ENCODE data around the gene ING3. TPM values are rescaled to one million over a fixed set of nuclear protein-coding genes. Genes with fewer than 3 reads are reported as not detected.

ING3 gene, protein sequence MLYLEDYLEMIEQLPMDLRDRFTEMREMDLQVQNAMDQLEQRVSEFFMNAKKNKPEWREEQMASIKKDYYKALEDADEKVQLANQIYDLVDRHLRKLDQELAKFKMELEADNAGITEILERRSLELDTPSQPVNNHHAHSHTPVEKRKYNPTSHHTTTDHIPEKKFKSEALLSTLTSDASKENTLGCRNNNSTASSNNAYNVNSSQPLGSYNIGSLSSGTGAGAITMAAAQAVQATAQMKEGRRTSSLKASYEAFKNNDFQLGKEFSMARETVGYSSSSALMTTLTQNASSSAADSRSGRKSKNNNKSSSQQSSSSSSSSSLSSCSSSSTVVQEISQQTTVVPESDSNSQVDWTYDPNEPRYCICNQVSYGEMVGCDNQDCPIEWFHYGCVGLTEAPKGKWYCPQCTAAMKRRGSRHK
- polyA plus RNA-seq (2012; ENCODE audit: insufficient read length, low read depth), result 5.0 TPM

DNA sequence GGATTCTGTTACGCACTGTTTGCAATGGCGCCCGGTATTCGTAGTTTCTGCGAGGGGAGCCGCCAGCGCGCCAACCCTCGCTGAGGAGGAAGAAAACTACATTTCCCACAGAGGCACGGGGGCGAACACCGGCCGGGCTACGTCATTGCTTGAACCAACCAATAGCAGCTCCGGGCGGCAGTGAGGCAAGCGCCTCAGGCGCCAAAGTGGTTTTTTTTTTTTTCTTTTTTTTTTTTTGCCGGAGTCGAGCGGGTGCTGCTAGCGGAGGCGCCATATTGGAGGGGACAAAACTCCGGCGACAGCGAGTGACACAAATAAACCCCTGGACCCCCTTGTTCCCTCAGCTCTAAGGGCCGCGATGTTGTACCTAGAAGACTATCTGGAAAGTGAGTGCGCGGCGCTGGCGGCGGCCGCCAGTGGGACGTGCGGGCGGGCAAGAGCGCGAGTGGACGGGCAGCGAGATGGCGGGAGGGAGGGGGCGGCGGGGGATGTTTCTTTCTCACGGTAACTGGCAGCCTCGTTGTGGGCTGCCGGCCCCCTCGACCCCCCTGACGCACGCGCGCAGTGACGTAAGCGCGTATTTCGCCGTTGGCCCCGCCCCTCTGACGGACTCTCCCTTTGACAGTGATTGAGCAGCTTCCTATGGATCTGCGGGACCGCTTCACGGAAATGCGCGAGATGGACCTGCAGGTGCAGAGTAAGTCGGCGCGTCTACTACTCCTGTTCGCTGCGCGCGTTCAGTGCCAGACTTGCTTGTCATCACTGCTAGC lies at the start of gene ING3:
Gene ING3, plus strand, starts transcription at position 239 of the 770 bp plus-strand sequence. Its CDS starts 120 bp downstream, at position 359.
- TF ChIP-seq, protein P1, sequence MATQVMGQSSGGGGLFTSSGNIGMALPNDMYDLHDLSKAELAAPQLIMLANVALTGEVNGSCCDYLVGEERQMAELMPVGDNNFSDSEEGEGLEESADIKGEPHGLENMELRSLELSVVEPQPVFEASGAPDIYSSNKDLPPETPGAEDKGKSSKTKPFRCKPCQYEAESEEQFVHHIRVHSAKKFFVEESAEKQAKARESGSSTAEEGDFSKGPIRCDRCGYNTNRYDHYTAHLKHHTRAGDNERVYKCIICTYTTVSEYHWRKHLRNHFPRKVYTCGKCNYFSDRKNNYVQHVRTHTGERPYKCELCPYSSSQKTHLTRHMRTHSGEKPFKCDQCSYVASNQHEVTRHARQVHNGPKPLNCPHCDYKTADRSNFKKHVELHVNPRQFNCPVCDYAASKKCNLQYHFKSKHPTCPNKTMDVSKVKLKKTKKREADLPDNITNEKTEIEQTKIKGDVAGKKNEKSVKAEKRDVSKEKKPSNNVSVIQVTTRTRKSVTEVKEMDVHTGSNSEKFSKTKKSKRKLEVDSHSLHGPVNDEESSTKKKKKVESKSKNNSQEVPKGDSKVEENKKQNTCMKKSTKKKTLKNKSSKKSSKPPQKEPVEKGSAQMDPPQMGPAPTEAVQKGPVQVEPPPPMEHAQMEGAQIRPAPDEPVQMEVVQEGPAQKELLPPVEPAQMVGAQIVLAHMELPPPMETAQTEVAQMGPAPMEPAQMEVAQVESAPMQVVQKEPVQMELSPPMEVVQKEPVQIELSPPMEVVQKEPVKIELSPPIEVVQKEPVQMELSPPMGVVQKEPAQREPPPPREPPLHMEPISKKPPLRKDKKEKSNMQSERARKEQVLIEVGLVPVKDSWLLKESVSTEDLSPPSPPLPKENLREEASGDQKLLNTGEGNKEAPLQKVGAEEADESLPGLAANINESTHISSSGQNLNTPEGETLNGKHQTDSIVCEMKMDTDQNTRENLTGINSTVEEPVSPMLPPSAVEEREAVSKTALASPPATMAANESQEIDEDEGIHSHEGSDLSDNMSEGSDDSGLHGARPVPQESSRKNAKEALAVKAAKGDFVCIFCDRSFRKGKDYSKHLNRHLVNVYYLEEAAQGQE (IDR thresholded peaks at IDR 0.05; ENCODE audit: insufficient read depth in 1 of 2, low read depth in 2 of 2, low read length in 2 of 2), result peak in 1 of 2 experiments; percentile 45; a peak in 1 of 4 replicates
- peak; percentile 90 for TF ChIP-seq POLR2AphosphoS5 (IDR thresholded peaks at IDR 0.05; ENCODE audit: low read depth, low read length)
- TF ChIP-seq TAF1 (IDR thresholded peaks at IDR 0.05; ENCODE audit: borderline replicate concordance, insufficient read depth, low read length), result 0 out of 2 replicates have a peak, but pooled peaks have one; percentile 29
- TF ChIP-seq SIN3A (IDR thresholded peaks at IDR 0.05; ENCODE audit: borderline replicate concordance, insufficient read depth, low read length), result peak; percentile 66; the same call in 1 of the 2 replicates
- peak; percentile 91 for TF ChIP-seq FOXP2 (optimal IDR thresholded peaks at IDR 0.05; ENCODE audit: borderline replicate concordance, extremely low read depth, extremely low read length, insufficient read depth)

DNA sequence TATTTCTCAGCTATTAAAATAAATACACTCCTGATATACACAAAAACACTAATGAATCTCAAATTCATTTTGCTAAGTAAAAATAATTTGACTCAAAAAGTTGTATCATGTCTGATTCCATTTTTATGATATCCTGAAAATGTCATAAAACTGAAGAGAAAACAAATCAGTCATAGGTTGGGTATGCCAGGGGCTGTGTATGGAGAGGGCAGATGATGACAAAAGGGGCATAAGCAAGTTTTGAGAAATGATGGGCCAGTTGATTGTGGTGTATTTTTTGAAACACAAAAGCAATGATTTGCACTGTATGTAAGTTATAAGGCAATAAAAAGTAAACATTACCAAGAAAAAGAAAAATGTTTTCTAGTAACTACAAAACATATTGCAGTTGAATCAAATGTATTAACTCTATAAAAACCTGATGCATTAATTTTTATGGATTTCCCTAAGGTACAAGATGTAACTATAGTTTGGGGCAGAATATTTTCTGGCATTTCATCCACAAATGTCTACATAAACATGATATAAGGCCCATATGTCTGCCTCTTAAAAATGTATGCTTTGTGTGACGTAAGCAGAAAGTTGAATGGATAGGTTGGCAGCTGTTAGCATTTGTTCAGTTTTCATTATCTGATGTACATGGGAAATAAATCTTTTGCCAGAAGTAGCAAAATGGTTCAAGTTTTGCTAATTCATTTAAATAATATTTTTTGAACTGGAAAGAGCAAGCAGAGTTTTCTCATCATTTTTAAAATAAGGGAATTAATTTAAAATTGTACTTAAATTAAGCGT lies 35.1 kb upstream of the ING3 start:
- TF ChIP-seq SIN3A (IDR thresholded peaks at IDR 0.05; ENCODE audit: borderline replicate concordance, insufficient read depth, low read length) (no peak), POLR2AphosphoS5 (IDR thresholded peaks at IDR 0.05; ENCODE audit: low read depth, low read length) (no peak), TAF1 (IDR thresholded peaks at IDR 0.05; ENCODE audit: borderline replicate concordance, insufficient read depth, low read length) (no peak)
- TF ChIP-seq, protein P1 (IDR thresholded peaks at IDR 0.05; ENCODE audit: insufficient read depth in 1 of 2, low read depth in 2 of 2, low read length in 2 of 2), result no peak

DNA sequence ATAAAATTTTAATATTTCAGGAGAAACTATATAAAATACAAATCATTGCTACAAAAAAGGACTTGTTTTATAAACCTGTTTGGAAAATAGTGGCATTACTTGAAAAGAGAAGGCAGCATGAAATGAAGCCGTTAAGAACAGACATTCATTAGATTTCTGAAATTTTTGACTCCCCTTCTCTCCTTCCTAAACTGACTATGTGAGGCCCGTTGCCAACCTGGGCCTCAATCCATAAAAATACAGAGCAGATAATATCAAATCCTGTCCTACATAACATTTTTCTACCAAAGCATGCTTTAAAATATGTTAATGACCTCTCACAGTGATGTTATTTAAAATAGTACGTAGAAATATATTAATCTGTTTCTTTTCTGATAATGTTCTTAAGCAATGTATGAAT lies 34.5 kb upstream of the ING3 start:
- TF ChIP-seq POLR2AphosphoS5 (IDR thresholded peaks at IDR 0.05; ENCODE audit: low read depth, low read length), result no peak
- no peak for TF ChIP-seq SIN3A (IDR thresholded peaks at IDR 0.05; ENCODE audit: borderline replicate concordance, insufficient read depth, low read length)
- TF ChIP-seq, protein P1 (IDR thresholded peaks at IDR 0.05; ENCODE audit: insufficient read depth in 1 of 2, low read depth in 2 of 2, low read length in 2 of 2), result no peak
- no peak for TF ChIP-seq TAF1 (IDR thresholded peaks at IDR 0.05; ENCODE audit: borderline replicate concordance, insufficient read depth, low read length)
- no peak for TF ChIP-seq FOXP2 (optimal IDR thresholded peaks at IDR 0.05; ENCODE audit: borderline replicate concordance, extremely low read depth, extremely low read length, insufficient read depth)

DNA sequence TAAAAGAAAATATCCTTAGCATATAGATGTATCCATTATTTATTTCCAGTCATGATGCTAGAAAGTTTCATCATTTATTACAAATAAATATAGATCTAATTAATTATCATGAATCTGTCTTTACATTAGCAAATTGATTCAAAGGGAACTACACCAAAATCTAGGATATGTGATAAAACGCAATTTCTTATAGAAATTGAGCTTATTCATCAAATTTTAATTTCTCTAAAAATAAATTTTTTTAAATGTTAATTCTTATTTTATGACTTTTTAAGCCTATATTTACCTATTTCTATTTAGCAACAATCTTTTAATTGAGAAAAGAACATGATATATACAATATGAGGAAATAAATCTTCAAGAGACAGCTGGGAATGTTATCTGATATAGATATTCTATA lies 34.0 kb upstream of the ING3 start:
- no peak for TF ChIP-seq POLR2AphosphoS5 (IDR thresholded peaks at IDR 0.05; ENCODE audit: low read depth, low read length)
- TF ChIP-seq FOXP2 (optimal IDR thresholded peaks at IDR 0.05; ENCODE audit: borderline replicate concordance, extremely low read depth, extremely low read length, insufficient read depth), result no peak
- TF ChIP-seq SIN3A (IDR thresholded peaks at IDR 0.05; ENCODE audit: borderline replicate concordance, insufficient read depth, low read length), result no peak
- TF ChIP-seq, protein P1 (IDR thresholded peaks at IDR 0.05; ENCODE audit: insufficient read depth in 1 of 2, low read depth in 2 of 2, low read length in 2 of 2), result no peak
- no peak for TF ChIP-seq TAF1 (IDR thresholded peaks at IDR 0.05; ENCODE audit: borderline replicate concordance, insufficient read depth, low read length)

All from PFSK-1 (cell line).